SK-N-SH (cell line): ENCODE measurements around the gene MSH5.

Source experiments
- CTCF ChIP-seq: fragments of 200-600 bp; sonication (generic); IDR thresholded peaks from 2 replicates; pipeline ENCODE4 v1.6.1; 2017; ENCODE audit warnings: antibody characterized with exemption, mild to moderate bottlenecking, moderate library complexity
- EZH2phosphoT487 ChIP-seq: fragments of 200-600 bp; sonication (generic); IDR thresholded peaks from 2 replicates; pipeline ENCODE4 v1.6.1; 2017; ENCODE audit warnings: low read depth, mixed run types, mild to moderate bottlenecking, antibody characterized with exemption, moderate library complexity, borderline replicate concordance
- TF ChIP-seq, protein P1 (sequence below): IDR thresholded peaks from 2 replicates; pipeline ENCODE4 v1.4.0; 2012; ENCODE audit warnings: low read depth, borderline replicate concordance

- no peak for TF ChIP-seq CTCF
- TF ChIP-seq, protein P1, sequence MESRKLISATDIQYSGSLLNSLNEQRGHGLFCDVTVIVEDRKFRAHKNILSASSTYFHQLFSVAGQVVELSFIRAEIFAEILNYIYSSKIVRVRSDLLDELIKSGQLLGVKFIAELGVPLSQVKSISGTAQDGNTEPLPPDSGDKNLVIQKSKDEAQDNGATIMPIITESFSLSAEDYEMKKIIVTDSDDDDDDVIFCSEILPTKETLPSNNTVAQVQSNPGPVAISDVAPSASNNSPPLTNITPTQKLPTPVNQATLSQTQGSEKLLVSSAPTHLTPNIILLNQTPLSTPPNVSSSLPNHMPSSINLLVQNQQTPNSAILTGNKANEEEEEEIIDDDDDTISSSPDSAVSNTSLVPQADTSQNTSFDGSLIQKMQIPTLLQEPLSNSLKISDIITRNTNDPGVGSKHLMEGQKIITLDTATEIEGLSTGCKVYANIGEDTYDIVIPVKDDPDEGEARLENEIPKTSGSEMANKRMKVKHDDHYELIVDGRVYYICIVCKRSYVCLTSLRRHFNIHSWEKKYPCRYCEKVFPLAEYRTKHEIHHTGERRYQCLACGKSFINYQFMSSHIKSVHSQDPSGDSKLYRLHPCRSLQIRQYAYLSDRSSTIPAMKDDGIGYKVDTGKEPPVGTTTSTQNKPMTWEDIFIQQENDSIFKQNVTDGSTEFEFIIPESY: no peak
- no peak for TF ChIP-seq EZH2phosphoT487
Observed at GRCh38 chr6:31713991-31714684, 25.7 kb upstream of the MSH5 start.
